NCI-H1105 treated with DMSO at 0.1 percent for 48 hours (cell line): ENCODE data around the gene RNF39.

Experiments used
- DNase-seq: peaks from one replicate; lab custom pipeline; 2025; lab: John Stamatoyannopoulos, UW

The RNF39 gene

DNA sequence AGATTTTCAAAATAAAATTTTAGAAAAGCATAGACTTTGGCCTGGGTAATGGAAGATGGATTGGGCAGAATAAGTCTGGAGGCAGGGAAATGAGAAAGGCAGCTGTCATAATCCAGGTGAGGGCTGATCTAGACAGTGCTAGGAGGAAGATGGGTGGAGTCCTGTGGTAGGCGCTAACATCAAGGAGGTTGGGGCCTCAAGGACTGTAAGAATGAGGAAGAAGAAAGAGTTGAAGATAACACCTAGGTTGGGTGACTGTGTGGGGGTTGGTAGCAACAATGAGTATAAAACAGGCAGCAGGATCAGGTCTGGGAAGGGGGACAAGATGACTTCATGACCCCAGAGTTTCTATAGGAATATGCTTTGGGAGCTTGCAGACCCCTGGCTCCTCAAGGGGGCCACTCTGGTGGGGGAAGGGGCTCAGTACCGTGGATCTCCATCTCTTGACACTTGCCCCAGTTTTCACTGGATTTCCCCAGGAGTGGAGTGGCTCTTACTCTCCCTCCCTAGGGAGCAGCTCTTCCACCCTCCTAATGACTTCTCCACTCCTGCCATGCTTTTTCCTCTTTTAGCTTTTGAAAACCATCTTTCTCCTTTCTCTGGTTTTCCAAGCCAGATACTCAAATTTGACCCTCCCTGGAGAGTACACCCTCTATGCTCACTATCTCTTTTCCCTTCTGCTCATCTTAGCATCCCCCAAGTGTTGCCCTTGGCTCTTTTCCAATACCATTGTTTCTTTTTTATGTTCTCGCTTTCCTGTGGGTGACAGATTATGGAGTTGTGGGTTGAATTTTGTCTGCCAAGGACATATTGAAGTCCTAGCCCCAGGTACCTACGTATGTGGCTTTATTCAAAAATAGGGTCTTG is 22.6 kb upstream of the RNF39 start:
- no peak for DNase-seq

DNA sequence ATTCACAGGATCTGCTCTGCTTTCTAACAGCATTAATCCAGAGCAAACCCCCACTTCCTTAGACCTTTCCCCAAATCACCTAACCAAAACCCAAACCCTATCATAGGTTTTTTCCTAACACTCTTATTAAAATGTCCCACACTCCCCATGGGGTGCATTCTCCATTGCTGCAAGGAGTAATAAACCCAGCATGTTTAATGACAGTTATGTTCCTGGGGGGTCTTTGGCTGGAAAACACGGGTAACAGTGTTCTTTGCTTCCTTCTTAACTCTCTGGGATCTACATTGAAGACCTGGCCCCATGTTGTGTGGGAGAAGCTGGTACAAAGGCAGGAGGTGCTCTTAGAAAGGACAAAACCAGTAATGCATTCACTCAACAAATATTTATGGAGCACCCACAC is 21.3 kb upstream of the RNF39 start:
- no peak for DNase-seq

DNA sequence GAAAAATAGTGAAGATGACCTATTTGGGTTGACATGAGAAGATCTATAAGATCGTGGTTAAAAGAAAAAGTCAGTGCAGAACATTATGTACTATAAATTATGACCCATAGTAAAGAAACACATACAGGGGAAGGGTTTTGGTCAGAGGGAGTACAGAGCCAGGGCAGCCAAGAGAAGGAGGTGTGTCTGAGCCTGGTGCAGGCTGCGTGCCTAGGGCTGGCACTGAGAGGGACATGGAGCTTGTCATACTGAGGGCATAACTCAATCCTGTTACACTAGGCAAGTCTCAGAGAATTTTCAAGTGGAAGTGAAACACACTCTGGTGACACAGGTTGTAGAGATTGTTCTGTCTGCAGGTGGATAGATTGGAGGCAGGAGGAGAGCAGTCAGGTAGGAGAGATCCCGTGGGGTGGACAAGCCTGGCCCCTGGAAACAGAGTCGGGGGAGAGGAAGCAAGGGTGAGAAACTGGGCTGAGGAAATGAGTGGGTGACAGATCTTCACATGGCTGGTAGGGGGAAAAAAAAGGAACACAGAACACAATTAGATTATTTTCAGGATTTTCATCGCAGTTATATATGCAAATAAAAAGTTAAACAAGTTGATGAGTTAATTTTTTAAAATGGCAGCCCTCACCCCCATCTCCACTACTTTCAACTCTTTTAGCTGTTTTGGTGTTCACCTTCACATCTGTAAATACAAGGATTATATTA is 18.5 kb upstream of the RNF39 start:
- no peak for DNase-seq

DNA sequence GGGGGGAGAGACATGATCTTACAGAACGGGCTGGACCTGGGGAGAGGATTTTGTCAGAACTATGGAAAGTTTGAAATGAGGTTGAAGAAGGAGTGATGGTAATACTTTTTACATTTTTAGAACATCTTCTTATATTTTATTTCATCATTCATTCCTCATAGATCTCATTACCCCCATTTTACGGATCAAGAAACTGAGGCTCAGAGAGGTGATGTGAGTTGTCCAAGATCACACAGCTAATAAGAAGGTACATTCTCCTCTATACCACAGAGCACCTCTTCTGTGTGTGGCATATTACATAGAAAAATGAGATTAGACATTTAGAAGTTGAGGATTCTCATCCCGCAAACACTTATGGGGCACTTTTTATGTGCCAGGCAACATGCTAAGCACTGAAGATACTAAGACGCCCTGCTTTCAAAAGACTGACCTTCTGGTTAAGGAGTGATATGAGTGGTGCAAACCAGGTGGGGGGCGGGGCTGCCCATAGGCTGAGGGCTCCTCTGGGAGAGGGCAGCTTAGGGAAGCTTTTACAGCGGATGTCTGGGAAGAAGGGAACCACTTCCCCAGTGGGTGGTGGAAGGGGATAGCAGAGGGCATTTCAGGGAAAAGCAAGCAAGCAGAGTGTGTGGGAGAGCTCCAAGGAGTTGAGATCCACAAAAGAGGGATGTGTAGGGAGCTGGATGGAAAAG is 17.4 kb upstream of the RNF39 start:
- no peak for DNase-seq

DNA sequence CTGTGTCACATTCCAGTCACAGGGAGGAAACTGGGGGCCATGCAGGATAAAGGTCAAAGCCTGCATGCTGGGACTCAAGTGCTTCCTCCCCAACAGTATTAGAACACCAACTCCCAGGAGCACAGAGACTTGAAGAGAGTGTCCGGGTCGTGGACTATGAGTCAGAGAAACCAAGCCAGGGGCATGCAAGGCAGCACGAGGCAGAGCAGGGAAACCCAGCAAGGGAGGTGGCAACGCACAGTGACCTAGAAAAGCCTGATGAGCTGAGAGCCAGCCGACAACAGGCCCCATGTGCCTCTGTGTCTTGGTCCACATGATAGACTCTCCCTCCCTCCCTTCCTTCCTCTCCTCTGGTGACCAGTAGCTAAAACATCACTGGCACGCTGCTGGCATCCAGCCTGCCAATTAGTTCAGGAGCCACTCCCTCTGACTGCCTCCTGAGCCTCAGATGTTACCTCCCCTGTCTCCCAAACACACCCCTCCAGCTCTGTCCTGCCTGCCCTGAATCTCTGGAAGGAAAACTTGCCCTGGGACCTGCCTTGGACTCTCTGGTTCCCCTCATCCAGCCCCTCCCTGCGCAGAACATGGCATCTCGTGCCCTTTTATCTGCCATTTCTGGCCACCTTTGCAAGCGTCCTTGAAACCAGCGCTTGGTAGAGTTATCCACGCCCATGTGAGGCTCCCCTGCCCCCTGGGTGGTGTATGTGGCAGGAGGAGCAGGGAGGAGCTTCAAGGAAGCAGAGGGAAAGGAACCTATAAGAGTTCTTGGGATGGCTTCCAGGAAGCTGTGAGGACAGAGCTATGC is 16.2 kb upstream of the RNF39 start:
- DNase-seq, result no peak

DNA sequence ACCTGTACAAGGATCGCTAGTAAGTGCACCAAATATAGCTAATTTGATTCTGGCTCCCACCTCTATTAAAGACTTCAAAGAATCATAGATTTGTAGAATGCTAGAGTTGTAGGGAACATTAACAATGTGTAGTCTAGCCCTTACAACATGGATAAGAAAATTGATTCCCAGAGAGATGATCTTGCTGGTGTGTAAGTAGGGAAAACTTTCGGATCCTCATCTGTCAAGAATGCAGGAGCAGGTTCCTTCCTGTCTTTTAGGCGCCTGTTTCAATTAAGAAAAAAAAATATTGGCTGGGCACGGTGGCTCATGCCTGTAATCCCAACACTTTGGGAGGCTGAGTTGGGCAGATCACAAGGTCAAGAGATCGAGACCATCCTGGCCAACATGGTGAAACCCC is 12.3 kb upstream of the RNF39 start:
- DNase-seq, result no peak

DNA sequence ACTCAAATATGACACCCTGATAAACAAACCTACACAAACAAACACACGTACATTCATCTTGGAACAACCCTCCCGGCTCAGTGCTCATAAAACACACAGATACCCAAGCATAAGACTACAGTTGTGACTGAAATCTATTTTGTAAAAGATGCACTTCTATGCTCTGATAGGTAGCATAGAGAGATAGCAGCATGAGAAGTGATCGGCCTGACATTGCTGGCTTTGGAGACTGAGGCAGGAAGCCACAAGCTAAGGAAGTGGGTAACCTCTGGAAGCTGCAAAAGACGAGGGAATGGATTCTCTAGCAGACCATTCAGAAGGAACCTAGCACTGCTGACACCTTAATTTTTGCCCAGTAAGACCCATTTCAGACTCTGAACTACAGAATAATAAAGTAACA is 1.6 kb upstream of the RNF39 start:
- DNase-seq, result no peak

DNA sequence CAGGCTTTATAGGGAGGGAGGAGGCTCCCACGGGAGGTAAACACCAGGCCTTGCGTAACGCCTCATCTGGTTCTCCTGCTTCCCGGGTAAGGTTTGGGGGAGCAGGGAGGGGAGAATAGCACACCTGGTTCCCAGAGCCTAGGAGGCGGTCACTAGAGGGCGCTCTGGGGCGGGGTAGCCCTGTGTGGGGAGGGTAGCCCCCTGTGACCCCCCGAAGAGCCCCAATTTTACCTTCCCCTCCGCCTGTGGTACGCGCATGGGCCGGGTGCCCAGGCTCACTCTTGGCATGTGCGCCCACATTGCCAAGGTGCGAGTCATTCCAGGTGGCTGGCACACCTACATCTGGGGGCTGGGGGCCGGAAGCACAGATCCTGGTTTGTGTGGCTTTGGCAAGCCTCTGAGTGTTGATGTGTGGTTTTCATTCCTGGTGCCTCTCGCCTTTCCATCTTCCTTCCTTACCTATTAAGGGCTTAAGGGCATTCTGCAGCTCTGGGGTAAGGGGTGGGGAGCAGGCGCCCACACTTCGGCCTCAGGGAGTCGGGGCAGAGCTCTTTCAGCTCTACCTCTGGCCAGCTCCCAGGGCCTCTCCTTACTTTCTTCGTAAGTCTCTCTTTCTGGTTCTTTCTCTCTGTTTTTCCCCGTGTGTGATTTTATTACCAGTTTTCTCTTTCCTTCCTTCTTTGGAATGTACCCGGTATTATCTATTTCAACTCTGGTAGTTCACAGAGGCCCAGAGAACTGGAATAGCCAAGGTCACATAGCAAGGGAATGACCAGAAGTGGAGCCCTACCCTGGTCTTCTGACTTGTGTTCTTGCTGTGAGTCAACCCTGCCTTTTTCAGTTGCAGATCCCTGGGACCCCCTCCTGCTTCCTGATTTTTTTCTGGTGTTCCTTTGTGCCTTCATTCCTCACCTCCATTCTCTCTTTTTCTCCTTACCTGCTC is 492 bp upstream of the RNF39 start:
- no peak for DNase-seq

DNA sequence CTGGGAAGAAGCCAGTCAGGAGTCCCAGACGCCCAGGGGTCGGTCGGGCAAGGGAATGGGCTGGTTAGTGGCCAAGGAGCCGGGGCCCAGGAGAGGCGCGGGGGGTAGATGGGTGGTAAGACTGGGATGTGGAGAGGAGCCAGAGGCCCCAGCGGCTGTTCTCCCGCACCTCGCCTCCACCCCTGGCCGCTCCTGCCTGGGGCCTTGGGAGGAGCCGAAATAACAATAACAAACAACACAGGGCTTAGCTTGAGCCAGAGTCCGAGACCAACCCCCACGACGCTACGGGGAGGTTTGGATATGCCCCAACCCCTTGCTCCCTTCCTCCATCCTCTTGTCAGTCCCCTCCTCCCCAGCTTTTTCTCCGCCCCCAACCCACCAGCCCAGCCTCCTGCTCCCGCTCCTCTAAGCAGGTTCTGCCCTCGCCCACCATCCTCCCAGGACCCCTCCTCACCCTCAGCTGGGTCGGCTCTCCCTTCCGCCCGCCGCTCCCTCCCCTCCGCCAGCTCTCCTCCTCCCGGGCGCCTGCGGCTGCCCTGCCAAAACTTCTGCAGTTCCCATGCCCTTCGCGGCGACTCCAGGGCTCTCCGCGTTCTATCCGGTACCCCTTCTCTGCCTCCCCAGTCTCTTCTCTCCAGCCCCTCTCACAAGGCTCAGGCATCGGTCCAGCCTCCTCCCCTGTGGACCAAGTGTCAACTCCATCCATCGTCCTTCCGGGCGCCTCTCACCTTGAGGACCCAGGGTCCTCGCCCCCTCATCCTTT is 1.1 kb downstream of the RNF39 start:
- DNase-seq, result peak; percentile 2

DNA sequence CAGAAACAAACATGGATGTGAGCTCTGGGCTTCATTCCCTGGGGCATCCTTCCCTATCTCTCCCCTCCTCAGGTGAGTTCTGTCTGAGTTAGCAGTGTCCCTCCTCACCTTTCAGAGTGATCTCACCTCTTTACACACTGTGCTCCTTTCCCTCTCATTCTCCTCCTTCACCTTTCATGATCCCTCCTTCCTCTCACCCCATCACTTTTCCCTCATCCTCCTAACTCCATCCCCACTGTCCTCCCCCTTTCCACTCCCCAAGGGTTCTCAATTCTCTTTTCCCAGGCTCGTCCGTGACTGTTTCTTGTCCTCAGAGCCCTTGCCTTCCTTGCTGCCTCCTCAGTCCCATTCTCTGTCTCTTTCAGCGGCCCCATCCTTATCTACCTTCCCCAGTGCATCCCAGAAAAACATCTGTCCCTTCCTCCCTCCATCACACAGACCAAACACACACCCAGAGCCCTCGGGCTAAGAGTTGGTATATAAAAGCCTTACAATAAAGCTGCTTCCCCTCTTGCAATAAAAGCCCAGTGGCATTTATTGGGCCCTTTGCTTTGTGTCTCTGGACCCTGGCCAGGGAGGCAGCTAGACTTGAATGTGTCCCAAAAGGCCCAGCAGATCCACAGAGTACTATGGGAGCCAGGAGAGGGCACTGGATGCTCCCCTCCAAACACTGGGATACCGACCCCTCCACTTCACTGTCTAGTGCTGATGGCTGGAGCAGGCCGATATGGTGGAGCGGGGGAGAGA is 1.9 kb downstream of the RNF39 start:
- DNase-seq, result peak; percentile 10

DNA sequence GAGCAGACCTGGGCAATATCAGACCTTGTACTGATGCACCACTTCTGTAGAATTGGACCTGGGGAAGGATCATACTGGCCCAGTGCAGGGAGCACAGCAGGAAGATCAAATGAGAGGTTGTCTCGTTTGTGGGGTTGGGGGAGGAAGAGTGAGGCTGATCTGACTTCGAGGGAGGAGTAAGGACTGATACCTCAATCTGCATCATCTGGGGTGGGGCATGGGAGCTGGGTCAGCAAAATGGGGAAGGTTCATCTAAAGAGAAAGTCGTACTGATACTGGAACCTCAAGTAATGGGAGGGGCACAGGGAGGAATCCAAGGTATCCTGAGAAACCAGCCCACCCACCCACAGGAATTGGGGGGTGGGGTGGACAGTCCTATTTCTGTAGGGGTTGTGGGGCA is 3.7 kb downstream of the RNF39 start:
- DNase-seq, result no peak

DNA sequence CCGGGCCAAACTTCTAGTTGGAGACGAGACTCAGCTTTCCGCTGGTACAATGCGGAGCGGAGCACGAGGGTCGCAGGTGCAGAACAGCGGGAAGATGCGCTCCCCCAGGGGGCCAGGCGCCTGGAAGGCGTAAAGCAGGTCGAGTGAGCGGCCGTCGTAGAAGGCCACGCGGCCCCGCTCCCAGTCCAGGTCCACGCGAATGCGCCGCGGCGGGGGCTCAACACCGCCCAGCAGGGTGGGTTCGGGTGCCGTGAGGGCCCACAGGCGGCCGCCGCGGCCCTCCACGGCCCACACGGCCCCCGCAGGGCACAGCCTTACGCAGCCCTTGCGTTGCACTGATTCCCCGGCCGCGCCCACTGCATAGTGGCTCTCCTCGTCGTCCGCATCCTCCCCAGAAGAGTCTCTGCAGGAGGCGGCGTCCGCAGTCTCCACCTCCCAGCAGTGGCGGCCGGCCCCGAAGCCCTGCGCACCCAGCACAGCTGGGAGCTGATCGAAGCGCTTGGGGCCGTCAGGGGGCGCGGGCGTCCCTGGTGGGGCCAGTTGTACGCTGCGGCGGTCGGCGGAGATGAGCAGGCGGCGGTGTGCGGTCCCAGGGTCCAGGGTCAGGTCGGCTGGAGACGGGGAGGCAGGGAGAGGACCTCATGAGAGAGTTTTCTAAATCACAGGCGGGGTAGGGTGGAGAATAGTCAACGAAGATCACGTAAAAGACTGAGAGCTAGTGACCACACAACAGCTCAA is 4.3 kb downstream of the RNF39 start:
- DNase-seq, result no peak

DNA sequence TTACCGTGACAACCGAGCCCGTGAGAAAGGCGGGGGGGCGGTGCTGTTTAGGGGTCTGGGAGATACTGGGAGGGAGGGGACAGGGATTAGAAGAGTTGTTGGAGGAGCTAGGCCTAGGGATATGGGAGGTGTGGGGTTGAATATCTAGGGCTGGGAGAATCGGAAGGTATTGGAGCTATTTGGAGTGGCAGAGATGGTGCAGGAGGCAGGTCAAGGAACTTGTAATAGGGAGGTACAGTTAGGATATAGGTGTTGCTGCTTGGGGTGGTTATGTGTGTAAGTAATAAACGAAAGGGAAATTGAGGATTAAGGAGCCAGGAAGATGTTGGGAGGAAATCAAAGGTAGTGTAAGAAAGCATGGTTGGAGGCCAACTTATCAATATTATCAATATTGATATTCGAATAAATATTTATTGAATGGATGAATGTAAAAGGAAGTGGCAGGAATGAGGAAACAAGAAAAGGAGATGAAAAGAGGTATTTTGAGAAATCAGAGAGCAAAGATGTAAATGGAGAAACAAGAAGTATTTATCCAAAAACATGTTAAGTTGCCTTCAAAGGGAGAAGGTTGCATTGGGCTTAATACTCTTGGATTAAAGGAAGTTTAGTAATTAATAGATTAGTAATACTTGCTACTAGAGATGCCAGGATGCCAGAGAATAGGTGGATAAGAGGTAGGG is 8.0 kb downstream of the RNF39 start:
- DNase-seq, result peak; percentile 81

DNA sequence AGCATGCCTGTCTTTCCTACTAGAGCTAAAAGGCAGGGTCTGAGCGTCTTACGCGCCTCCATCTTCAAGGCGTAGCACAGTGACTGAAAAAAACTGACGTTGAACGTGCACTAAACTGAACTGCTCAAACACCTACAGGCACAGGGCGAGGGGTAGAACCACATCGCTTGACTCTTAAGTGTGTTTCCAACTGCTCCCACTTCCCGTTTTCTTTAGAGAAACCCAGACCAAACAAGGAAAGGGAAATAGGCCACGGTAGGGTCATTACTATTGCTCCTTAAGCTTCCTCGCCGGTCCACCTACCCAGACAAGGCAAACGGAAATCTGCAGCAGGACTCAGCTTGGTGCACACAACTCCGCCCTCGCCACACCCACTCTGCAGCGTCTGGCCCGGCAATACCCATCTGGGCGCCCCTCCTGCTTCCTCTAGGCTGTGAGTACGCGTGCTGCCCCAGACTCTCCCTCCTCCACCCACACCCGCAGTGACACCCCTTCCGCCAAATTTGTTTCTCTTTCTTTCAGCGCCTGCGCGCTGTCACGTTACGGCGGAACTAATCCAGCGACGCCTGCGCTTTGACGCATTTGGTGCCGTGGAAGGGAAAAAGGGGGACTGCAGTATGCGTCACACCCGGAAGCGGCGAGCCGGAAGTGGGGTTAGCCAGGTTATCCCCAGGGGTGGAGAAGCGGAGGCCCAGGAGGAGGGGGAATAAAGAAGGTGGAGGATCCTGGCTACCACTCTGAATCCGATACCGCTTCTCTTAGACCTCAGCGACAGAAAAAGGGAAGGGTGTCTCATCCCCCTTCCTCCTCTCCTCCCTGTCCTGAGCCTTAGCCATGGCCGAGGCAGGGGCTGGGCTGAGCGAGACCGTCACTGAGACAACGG is 8.8 kb downstream of the RNF39 start, which contains the start of gene PPP1R11:
Gene PPP1R11, plus strand, starts transcription at position 622 of the 883 bp plus-strand sequence. Its CDS starts 213 bp downstream, at position 835.
- peak; percentile 99 for DNase-seq

DNA sequence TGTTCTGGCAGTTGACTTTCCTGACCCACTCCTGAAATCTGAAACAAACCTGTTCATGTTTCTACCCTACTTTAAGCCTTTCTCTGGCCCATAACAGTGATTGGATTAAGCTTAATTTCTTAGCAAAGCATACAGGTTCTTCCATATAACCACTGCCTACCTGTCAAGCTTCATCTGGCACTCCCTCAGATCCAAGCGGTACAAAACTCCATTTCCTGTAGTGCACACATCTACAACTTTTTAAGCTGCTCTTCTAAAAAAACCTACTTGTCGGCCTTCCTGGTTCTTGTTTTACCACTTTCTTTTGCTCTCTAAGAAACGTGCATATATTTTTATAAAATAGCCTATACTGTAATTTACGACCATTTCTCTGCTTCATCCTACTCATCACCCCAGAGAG is 9.5 kb downstream of the RNF39 start:
- peak; percentile 1 for DNase-seq

DNA sequence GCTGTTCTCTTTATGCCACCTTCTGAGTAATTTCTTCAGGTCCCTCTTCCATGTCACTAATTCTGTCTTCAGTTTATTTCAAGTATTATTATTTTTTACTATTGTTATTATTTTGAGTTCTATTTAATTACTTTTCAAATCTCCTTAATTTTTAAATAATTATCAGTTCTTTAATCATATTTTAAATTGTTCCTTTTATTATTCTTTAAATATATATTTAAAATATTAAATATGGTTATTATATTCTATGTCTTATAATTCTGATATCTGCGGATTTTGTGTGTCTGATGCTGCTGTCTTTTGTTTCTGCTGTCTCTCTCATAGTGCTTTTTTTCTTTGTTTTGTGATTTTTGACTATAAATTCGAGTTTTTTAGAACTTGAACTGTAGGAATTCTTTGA is 12.3 kb downstream of the RNF39 start:
- DNase-seq, result no peak
